ENCODE results near the gene TMEM178A.

The TMEM178A gene

DNA sequence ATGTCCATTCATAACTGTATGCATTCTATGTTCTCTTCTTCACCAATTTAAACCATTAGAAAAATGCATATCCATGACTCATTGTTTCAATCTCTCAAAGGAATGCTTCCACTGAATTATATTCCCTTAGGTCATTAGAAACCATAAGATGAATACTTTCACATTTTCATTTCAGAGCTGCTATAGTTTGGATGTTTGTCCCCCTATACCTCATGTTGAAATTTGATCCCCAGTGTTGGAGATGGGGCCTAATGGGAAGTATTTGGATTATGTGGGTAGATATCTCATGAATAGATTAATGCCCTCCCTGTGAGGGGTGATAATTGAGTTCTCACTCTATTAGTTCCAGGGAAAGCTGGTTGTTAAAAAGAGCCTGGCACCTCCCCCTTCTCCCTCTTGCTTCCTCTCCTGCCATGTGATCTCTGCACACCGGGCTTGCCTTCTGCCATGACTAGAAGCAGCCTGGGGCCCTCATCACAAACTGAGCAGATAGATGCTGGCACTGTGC lies 77.6 kb downstream of the TMEM178A start:
- DNase-seq (ENCODE audit: low read depth) = no peak

DNA sequence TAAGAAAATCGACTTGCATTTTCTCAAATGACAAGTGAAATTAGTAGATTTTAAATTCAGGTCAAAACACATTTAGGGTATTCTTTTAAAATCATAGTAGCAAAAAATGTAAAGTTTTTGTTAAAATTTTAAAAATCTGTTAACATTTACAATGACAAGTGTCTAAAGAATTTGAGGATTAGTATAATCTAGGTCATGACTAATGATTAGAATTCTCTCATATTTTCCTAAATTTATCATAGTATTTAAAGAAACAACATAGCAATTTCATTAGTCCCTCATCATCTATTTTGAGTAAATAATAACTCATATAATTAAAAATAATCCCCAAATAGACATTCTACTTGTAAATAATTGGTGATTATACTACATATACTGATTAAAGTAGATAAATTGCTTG lies 89.7 kb downstream of the TMEM178A start:
- DNase-seq (ENCODE audit: low read depth) = no peak

DNA sequence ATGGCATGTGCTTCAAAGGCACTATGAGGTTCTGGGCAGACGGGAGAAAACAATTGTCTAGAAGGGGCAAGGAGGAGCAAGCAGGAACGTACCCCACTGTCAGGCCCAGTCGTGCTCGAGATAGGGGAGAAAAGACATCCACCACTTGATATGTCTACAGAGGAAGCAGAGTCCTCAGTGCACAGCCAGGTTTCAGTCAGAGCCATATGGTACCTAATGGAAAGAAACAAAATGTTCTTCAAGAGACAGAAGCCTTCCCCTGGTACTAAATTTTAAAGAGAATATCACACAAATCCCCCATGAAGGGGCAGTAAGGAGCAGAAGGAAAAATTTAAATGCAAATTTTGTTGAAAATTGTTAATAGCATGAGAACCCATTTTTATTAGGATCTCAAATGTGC lies 91.4 kb downstream of the TMEM178A start:
- no peak for DNase-seq (ENCODE audit: low read depth)

DNA sequence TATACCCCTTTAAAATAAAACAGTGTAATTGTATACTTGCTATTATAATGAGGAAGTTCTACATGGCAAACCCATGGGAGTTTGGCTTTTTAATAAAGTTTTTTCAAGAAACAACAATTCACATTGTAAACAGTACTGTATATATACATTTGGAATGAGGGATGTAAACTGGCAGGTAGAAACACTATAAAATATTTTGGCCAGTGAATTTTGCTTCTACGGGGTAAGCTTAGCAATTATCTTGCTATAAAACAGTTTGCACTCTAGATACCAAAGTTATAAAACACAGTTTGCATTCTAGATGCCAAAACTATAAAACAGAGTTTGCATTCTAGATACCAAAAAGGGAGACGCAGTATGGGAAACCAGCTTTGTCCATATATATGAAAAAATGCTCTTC lies 96.7 kb downstream of the TMEM178A start:
- DNase-seq (ENCODE audit: low read depth) = no peak

Data from GM04503 (cell line).